CD4-positive, alpha-beta T cell treated with Interleukin-2 at 100 ng/mL for 4 hours (primary cell): Measurements from ENCODE around the gene BORCS5.
A peak's percentile ranks its signal among the peaks of the same experiment; 100 is the strongest.
"Not testable (repeated sequence)": the region's sequence is repeated elsewhere in the genome, so short reads cannot be mapped to it uniquely, and the experiment has no call there.

Experiments used
- DNase-seq: peaks from one replicate; pipeline ENCODE4 v3.0.0-alpha.2; 2020; ENCODE audit warnings: low spot score

The BORCS5 gene

GRCh38 chr12:12461923-12462315 is 105.0 kb downstream of the BORCS5 start:
- DNase-seq, result peak; percentile 42

GRCh38 chr12:12465522-12465921 is 108.6 kb downstream of the BORCS5 start:
- no peak for DNase-seq

GRCh38 chr12:12466157-12466556 is 109.3 kb downstream of the BORCS5 start:
- peak; percentile 76 for DNase-seq

- peak; percentile 46 for DNase-seq
Observed at GRCh38 chr12:12467264-12467663, 110.4 kb downstream of the BORCS5 start.

GRCh38 chr12:12467688-12468261 is 110.9 kb downstream of the BORCS5 start:
- DNase-seq, result peak; percentile 50

- no peak for DNase-seq
Observed at GRCh38 chr12:12468575-12468974, 111.7 kb downstream of the BORCS5 start.

GRCh38 chr12:12469386-12469785 is 112.5 kb downstream of the BORCS5 start:
- DNase-seq, result no peak

- no peak for DNase-seq
Observed at GRCh38 chr12:12470751-12471306, 114.0 kb downstream of the BORCS5 start.

GRCh38 chr12:12471982-12472961 is 115.4 kb downstream of the BORCS5 start:
- not testable (repeated sequence) for DNase-seq

GRCh38 chr12:12473223-12473622 is 116.3 kb downstream of the BORCS5 start:
- DNase-seq, result no peak

GRCh38 chr12:12474471-12474928 is 117.6 kb downstream of the BORCS5 start:
- DNase-seq, result peak; percentile 67

GRCh38 chr12:12474931-12475795 is 118.3 kb downstream of the BORCS5 start:
- DNase-seq, result peak; percentile 86

- no peak for DNase-seq
Observed at GRCh38 chr12:12476857-12477531, 120.1 kb downstream of the BORCS5 start.

GRCh38 chr12:12477532-12477890 is 120.6 kb downstream of the BORCS5 start:
- no peak for DNase-seq

- no peak for DNase-seq
Observed at GRCh38 chr12:12480074-12480473, 123.2 kb downstream of the BORCS5 start.

GRCh38 chr12:12481631-12482030 is 124.8 kb downstream of the BORCS5 start:
- DNase-seq, result peak; percentile 38

- DNase-seq, result peak; percentile 73
Observed at GRCh38 chr12:12482150-12482761, 125.4 kb downstream of the BORCS5 start.

GRCh38 chr12:12482959-12483358 is 126.1 kb downstream of the BORCS5 start:
- no peak for DNase-seq

- DNase-seq, result no peak
Observed at GRCh38 chr12:12483438-12483837, 126.6 kb downstream of the BORCS5 start.

GRCh38 chr12:12486661-12487240 is 129.9 kb downstream of the BORCS5 start:
- DNase-seq, result no peak

GRCh38 chr12:12487490-12487889 is 130.6 kb downstream of the BORCS5 start:
- DNase-seq, result no peak
